ENCODE results near the gene APEX1.

The APEX1 gene

DNA sequence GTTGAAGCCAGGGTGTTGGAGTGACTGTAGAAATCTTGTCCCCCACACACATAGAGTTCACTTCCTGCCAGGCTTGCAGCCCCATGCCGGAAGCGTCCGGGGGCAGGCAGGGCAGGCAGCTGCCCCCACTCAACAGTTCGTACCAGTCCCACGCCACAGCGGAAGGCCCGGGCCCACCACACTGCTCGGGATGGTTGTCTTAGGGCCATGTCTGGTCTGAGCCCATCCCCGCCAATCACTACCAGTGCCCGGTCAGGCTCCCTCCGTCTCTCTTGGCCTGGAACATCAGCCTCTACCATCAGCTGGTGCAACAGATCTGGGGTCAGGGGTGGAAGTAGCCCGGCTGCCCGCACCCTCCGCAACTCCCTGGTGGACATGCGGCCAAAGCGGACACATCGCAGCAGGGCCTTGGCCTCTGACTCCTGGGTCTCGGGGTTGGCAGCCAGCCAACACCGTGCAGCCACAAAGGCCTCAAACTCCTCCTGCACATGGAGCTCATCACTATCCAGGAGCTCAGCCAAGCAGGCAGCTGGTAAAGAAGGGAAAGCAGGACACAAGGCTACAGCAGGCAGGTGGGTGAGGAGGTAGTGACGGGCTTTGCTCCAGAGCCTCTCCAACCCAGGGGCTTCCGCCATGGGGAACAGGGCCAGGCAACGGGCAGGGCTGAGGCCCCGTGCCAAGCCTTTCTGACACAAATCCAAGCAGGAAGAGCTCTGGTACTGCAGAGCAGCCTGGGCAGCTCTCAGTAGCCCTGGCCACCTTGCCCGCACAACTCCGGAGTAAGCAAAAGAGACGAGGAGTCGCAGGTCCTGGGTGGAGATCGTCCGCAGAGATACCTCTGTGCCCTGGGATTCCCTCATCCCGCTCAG is 25.0 kb upstream of the APEX1 start:
- TF ChIP-seq, protein P1, sequence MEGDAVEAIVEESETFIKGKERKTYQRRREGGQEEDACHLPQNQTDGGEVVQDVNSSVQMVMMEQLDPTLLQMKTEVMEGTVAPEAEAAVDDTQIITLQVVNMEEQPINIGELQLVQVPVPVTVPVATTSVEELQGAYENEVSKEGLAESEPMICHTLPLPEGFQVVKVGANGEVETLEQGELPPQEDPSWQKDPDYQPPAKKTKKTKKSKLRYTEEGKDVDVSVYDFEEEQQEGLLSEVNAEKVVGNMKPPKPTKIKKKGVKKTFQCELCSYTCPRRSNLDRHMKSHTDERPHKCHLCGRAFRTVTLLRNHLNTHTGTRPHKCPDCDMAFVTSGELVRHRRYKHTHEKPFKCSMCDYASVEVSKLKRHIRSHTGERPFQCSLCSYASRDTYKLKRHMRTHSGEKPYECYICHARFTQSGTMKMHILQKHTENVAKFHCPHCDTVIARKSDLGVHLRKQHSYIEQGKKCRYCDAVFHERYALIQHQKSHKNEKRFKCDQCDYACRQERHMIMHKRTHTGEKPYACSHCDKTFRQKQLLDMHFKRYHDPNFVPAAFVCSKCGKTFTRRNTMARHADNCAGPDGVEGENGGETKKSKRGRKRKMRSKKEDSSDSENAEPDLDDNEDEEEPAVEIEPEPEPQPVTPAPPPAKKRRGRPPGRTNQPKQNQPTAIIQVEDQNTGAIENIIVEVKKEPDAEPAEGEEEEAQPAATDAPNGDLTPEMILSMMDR (conservative IDR thresholded peaks at IDR 0.05; ENCODE audit: low read depth, low read length) = no peak
- H3K9ac ChIP-seq = no peak overlapping the region
- no peaks in the 10 kb centered on the region for H4K20me1 ChIP-seq (ENCODE audit: insufficient read depth)
- no peak overlapping the region for H2AFZ ChIP-seq (ENCODE audit: low read depth)
- H3K4me3 ChIP-seq (IDR thresholded peaks at IDR 0.05; ENCODE audit: insufficient read depth, low read depth, low read length) = no peak overlapping the region
- H3K36me3 ChIP-seq (ENCODE audit: insufficient read depth) = no peaks in the 10 kb centered on the region
- no peaks in the 10 kb centered on the region for H3K4me1 ChIP-seq (ENCODE audit: low read depth, poor library complexity, severe bottlenecking)
- no peaks in the 10 kb centered on the region for H3K27me3 ChIP-seq (ENCODE audit: insufficient read depth, low read depth)
- no peak overlapping the region for H3K4me2 ChIP-seq
- H3K79me2 ChIP-seq (ENCODE audit: insufficient read depth, low read depth) = no peaks in the 10 kb centered on the region
- no peak overlapping the region for H3K27ac ChIP-seq

DNA sequence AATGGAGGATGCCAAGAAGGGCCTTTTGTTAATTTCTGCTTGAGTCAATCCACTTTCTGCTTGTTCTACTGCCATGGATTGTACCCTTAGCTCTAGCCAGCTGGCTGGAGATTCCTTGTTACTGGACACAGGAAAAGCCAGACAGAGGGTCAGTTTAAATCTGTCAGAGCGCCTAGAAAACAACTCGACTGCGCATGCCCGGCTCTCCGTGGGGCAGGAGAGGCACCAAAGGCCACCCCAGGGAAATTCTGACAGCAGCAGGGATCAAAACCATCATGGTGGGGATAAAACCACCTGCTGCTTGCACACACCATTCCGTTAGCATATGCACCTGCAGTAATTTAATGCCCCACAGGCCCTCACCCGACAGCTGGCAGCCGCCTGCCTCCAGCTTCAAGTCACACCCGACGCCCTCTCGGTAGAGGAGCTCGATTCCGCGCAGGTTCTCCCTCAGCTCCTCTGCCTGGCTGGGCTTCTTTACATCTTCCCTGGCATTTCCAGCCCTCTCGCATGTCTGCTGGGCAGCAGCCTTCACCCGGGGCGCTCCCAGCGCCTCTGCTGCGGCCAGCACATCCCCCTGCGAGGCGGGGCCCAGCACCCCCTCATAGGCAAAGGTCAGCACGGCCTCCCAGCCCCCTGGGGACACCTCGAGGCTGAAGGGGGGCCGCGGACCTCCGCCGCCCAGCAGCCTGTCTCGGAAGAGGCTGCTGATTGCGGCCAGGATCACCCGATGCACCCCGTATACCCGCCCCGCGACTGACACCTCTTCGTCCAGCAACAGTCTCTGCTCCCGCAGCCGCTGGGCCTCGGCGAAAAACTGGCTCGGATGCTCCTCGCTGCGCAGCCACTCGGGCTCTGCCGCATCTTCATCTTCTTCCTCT is 20.1 kb upstream of the APEX1 start:
- Histone ChIP-seq H3K79me2 (ENCODE audit: insufficient read depth, low read depth) (no peaks in the 10 kb centered on the region), H4K20me1 (ENCODE audit: insufficient read depth) (no peaks in the 10 kb centered on the region), H2AFZ (ENCODE audit: low read depth) (no peak overlapping the region), H3K4me3 (IDR thresholded peaks at IDR 0.05; ENCODE audit: insufficient read depth, low read depth, low read length) (no peak overlapping the region), H3K9ac (no peak overlapping the region), H3K36me3 (ENCODE audit: insufficient read depth) (no peaks in the 10 kb centered on the region), H3K4me1 (ENCODE audit: low read depth, poor library complexity, severe bottlenecking) (no peaks in the 10 kb centered on the region), H3K4me2 (no peak overlapping the region), H3K27ac (no peak overlapping the region), H3K27me3 (ENCODE audit: insufficient read depth, low read depth) (no peaks in the 10 kb centered on the region)
- TF ChIP-seq, protein P1 (conservative IDR thresholded peaks at IDR 0.05; ENCODE audit: low read depth, low read length) = no peak

DNA sequence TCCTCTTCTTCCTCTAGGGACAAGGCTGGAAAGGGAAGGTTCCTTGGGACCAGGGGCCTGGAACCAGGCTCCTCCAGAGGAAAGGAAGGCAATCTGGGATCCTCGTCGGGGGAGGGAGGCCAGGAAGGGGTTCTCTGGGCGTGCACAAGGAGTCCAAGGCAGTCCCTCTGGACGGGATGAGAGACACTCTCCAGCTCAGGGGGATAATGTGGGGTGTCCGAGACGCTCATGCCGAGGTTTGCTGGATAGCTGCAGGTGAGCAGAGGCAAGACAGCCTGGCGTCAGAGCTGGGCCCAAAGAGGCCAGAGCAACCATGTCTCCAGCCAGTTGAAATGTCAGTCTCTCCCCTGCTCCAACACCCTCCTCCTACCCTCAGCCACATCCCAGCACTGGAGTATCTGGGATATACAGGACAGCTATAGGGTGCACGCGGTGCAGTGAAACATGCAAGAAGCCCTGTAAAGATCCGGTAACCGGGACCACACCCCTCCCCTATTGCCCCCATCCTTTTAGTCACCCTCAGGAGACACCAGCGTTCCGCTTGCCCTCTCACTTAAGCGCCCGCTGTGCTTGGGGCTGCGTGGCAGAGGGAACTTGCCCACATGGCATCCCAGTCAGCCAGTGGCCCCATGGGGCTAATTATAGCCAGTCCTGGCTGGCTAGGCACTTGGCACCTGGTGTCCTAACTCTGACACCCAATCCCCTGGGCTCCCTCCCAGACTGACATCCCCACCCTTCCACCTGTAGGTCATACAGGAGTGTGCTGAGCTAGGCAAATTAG is 19.3 kb upstream of the APEX1 start, which contains the start of gene KLHL33:
KLHL33 (minus strand) TSS at position 585 of the 781 bp plus-strand sequence; CDS start at position 230, 355 bp downstream.
- H4K20me1 ChIP-seq (ENCODE audit: insufficient read depth) = no peaks in the 10 kb centered on the region
- H2AFZ ChIP-seq (ENCODE audit: low read depth) = no peak within 1 kb of the TSS

More for the DNA sequence above, 19.3 kb upstream of the APEX1 start, which contains the start of gene KLHL33:
- Histone ChIP-seq H3K9ac (no peak within 1 kb of the TSS), H3K79me2 (ENCODE audit: insufficient read depth, low read depth) (no peaks in the 10 kb centered on the region), H3K27me3 (ENCODE audit: insufficient read depth, low read depth) (no peaks in the 10 kb centered on the region), H3K27ac (no peak within 1 kb of the TSS), H3K36me3 (ENCODE audit: insufficient read depth) (no peaks in the 10 kb centered on the region), H3K4me2 (no peak within 1 kb of the TSS), H3K4me3 (IDR thresholded peaks at IDR 0.05; ENCODE audit: insufficient read depth, low read depth, low read length) (no peak within 1 kb of the TSS), H3K4me1 (ENCODE audit: low read depth, poor library complexity, severe bottlenecking) (no peaks in the 10 kb centered on the region)
- TF ChIP-seq, protein P1 (conservative IDR thresholded peaks at IDR 0.05; ENCODE audit: low read depth, low read length) = no peak
